Islet precursor cell (in vitro differentiated cells): ENCODE results near the gene TEX51.

Source experiments
- DNase-seq: peaks from one replicate; pipeline ENCODE4 v3.0.0-alpha.2; 2018

The TEX51 gene

GRCh38 chr2:126893606-126894005 is 5.1 kb upstream of the TEX51 start:
- DNase-seq: no peak

GRCh38 chr2:126894082-126894481 is 4.6 kb upstream of the TEX51 start:
- peak; percentile 23 for DNase-seq

DNA sequence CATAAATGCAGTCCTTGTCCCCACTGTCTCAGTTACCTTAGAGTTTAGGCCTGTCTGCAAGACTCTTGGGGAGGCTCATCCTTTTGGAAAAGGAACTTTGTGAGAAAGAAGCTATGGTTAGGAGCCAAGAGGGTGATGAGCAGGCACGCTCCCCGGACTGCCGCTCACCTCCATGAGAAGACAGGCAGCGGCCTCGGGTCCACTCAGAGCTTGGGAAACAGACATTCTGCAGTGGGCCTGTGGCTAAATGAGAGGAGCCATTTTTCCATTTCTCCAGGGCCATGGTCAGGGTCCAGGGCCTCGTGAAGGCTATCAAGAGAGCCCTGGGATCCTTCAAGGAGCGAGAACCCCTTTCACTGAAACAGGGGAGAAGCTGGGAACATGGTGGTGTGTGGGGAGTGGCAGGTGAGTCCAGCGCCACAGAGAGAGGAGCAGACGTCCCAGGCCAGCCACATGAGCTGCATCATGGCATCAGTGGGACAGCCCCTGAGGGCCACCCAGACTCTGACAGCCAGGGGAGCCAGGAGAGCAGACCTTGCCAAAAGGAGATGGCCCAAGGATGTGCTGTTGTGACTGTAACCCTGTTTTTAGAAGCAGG is 4.0 kb upstream of the TEX51 start:
- peak; percentile 32 for DNase-seq

- DNase-seq: peak; percentile 31
These were observed 3.4 kb upstream of the TEX51 start for GRCh38 chr2:126895336-126895735.

DNA sequence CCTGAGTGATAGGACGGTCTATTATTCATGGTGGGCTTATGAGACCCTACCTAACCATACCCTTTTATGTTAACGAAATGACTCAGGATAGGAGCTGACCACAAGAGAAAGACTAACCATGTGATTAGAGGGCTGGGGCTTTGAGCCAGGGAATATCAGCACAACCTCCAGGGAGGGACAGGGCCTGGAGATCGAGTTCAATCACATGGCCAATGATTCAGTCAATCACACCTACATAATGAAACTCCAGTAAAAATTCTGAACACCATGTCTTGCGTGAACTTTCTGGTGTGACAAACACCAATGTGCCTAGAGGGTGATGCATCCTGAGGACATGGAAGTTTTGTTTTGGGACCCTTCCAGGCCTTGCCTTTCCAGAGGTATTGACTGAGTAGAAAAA is 2.2 kb upstream of the TEX51 start:
- peak; percentile 12 for DNase-seq

DNA sequence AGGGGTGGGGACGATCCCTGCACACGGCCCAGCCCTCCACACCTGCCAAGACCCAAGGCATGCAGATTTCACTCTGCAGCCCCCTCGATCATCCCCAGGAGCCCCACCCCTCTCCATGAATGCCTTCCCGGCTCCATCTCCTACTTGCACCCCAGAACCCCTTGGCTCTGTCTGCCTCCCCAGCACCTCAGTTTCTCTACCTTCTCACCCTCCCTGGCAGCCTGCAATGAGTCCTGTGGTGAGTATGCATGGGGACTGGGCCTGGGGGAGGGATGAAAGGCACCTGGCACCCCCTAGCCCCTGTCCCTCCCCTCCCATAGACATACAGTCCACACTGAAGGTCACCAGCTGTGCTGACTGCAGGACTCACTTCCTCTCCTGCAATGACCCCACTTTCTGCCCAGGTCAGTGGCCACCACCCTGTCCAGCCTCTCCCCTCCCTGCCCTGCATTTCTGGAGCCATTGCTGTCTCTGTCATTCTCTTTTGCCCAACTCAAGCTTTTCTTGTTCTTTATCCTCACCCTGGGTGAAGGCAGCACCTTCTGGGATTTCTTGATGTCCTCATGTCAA is 1.0 kb downstream of the TEX51 start:
- DNase-seq: peak; percentile 13

- DNase-seq: peak; percentile 27
These were observed 2.1 kb downstream of the TEX51 start for GRCh38 chr2:126900646-126901319.

DNA sequence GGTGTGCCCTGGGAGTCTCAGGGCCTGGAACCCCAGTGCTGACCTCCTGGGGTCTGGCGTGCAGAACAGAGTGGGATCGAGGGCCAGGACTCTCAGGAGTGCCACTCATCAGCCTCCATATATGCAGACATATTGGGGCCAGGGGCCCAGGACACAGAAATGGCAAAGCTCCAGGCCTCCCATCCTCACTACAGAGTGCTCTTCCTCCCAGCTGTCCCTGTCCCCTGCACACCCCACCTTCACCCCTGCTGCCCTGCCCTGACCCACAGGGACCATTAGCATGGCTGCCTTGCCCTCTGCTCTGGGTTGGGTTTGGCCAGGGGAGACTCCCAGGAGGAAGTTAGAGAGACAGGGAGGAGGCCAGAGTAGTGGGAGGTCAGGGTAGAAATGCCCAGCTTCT is 2.8 kb downstream of the TEX51 start:
- no peak for DNase-seq

DNA sequence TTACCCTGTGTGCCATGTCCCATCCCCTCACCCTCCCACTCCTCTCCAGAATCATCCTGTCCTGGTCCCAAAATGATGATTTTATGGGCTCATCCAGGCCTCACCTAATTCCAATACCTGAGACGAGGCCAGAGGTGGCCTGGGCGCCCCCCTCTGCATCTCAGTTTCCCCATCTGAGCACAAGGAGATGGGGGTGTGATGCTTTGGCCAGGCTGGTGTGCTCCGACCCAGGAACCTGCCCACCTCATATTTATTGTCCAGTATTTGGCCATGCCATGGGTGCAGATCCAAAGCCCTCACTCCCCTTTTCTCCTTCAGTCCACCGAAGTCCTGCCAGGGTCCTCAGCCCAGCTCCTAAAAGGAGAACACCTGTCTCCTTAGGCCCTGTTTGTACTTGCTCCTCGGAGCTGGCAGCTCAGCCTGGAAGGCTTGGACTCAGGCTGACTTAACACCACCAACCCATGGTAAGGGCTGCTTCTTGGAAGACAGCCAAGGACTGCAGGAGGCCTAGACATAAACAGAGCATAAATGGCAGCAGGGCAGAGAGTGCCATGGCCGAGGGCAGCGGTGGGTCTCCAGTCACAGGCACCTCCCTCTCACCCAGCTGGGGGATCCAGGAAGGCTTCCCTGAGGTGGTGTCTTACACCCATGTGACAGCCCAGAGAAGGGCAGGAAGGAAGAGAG is 3.6 kb downstream of the TEX51 start:
- peak; percentile 29 for DNase-seq

- DNase-seq: peak; percentile 37
These were observed 4.2 kb downstream of the TEX51 start for GRCh38 chr2:126902859-126903258.

GRCh38 chr2:126905991-126906390 is 7.3 kb downstream of the TEX51 start:
- DNase-seq: no peak

- no peak for DNase-seq
These were observed 8.1 kb downstream of the TEX51 start for GRCh38 chr2:126906781-126907180.

DNA sequence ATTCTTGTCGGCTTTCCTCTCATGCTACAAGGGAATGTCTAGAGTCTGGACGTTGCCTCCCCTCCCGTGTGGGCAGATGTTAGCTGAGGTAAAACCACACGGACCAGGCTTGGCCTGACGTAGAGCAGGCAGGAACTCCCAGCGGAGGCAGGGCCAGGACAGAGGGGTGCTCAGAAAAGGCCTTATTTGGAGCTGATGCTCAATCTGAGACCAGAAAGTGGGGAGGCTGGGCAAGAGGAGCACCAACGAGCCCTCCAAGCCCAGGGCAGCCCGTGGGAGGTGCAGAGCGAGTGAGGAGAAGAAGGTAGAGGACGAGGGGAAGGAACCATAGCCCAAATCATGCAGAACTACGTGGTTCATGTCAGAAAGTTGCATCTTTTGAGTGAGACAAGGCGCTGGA is 9.0 kb downstream of the TEX51 start:
- peak; percentile 38 for DNase-seq

DNA sequence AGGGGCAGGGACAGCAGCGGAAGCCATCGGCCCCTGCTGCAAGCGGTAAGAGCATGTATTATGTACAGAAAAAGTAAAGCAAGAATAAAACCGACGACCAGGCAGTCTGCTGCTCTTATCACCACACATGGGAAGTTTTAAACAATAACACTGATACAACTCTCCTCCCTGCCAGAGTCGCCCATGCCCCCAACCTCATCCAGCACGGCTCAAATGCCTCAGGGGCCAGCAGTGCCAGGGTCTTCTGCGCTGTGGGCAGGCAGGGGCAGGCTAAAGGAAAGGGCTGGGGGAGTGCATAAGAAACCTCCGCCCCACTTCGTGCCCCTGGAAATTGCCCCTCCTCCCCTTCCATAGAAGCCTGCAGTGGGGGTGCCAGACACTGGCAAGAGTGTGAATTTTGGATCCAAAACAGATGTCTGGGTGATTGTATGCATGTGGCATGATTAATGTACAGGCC is 10.1 kb downstream of the TEX51 start:
- peak; percentile 41 for DNase-seq

DNA sequence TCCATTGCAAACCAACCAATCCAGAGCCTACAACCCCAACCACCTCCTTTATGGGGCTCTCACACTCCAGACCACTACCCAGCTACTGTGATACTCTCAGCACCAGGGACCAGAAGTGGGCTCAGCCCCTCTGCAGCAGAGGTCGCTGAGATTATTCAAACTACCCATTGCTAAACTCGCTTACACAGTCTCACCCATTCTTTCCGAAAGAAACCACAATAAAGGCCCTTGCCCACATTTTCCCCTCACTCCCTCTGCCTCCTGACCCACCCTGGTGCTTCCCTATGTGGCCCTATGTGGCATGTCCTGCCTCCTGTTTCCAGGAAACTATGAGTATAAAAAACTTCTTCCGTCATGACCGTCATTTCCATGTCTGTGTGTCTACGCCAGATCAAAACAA is 10.7 kb downstream of the TEX51 start:
- no peak for DNase-seq

DNA sequence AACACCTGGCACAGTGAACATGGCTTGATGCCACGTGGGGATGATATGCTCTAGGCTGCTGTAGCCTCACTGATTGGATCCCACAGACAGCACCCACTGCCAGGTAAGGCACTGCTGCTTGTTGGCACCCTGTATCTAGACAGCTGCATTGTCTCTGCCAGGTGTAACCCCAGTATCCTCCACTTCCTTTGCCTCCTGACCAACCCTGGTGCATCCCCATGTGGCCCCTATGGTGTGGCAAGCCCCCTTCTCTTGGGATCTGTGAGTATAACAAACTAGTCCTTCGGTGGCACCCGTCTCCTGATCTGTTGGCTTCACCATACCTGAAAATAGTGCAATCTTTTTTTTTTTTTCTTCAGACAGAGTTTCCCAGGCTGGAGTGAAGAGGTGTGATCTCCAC is 11.1 kb downstream of the TEX51 start:
- DNase-seq: no peak

DNA sequence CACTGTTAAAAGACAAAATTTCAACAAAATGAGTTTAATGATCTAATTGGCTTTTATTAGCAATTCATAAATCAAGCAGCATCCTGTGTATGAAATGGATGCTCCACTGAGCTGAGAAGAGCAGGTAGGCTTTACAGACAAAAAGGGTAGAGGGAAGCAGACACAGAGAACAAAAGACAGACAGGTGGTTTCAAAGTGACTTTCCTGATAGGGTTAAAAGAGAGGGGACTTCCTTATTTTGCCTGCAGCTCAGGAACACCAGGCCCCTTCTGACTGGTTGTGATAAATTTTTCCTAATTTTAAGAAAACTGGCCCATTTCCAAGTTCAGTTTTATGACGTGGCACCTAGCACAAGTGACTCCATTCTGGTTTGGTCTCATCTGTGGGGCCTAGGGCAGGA is 11.9 kb downstream of the TEX51 start:
- DNase-seq: no peak

DNA sequence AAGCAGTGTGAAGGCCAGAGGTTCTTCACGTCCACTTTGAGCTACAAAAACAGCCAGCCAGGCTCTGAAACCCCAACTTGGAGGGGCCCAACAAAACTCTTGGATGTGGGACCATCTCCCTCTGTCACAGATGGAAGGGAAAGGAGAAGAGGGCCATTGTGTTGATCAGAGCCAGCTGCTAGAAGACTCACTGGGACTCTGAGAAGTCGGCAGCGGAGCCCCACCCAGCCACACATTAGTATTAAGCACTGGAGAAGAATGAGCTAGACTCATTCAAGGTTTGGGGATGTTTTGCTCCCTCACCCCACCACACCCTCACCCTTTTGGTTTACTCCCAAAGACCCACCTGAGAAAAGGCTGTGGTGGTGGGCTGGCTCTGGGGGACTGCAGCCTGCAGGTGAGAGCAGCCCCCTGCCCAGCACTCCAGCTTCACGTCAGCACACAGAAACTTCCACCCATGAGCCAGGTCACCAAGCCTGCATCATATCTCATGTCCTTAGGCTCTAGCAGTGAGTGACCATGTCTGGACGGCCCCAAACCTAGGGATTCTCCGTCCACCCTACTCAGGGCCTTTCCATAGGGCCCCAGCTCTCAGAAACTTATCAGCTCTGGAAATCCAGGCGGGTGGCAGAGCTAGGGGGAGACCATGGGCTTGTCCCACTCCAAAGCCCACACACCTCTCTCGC is 12.6 kb downstream of the TEX51 start:
- DNase-seq: peak; percentile 29

- no peak for DNase-seq
These were observed 13.5 kb downstream of the TEX51 start for GRCh38 chr2:126912201-126912600.

DNA sequence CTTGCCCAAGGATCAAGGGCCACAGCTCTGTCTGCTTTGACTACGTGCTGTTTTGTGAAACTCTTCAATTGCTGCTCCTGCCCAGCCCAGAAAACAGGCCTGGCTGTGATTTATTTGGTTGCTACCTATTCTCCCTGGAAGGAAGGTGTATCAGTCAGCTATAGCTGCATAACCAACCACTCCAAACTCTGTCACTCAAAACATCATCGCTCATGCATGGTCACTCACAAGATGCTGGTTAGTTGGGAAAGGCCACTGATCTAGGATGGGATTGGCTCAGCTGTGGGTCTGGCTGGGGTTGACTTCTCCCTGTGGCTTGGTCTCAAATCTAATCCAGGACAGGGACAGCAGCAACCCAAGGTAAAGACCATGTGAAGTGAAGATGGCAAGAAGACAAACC is 14.6 kb downstream of the TEX51 start:
- no peak for DNase-seq

GRCh38 chr2:126913881-126914615 is 15.4 kb downstream of the TEX51 start:
- no peak for DNase-seq

DNA sequence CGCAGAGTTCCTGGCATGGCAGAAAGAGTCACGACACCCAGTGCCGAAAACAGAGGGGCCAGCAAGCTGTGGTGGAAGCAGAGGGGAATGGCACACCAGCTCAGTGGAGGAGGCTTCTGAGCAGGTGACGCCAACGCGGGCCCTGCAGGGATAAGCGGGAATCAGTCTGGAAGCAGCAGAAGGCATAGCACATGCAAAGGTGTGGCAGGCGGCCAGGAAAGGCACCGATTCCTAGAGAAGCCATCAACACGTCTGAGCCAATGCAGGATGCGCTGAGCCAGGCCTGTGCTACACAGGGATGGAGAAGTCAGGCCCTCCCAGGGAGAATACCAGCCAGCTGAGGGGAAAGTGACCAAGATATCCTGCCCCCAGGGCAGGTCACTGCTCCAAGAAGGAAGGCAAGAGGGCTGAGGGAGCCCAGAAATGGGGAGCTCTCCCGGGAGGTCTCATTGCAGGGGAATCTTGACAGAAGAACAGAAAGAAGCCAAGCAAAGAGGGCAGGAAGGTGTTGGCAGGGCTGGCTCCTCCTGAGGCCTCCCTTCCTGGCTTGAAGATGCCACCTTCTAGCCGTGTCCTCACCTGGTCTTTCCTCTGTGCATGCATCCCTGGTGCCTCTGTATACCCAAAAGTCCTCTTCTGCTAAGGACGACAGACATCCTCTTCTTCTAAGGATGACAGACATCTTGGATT is 16.3 kb downstream of the TEX51 start:
- DNase-seq: no peak
